Epithelial cell of alveolus of lung (primary cell): ENCODE results near the gene MFAP1. TPM values are rescaled to one million over a fixed set of nuclear protein-coding genes. Genes with fewer than 3 reads are reported as not detected.

Experiments used
- total RNA-seq: library from RNA; depleted of rRNA; stranded (reverse); fragments of >200 nt; gene quantifications from 2 replicates; pipeline ENCODE4 v1.2.1, GENCODE V29; 2015

MFAP1 gene
- 21.1 and 27.1 TPM in 2 replicates for total RNA-seq

GRCh38 chr15:43824302-43825246 is at the start of gene MFAP1:
TSS of gene MFAP1 (minus strand) at chr15:43824690. CDS start at chr15:43824569, 121 bp downstream.

GRCh38 chr15:43826508-43827341 is 2.2 kb upstream of the MFAP1 start, which contains the start of gene WDR76:
TSS of gene WDR76 (plus strand) at chr15:43827002. CDS start at chr15:43827033, 31 bp downstream.

GRCh38 chr15:43800286-43801141 is 24.0 kb downstream of the MFAP1 start, which contains the start of gene HYPK:
TSS of gene HYPK (plus strand) at chr15:43800599. CDS start at chr15:43800623, 24 bp downstream.

GRCh38 chr15:43799945-43800285 is 24.6 kb downstream of the MFAP1 start, which contains the start of gene SERINC4:
TSS of gene SERINC4 (minus strand) at chr15:43800220. CDS start at chr15:43799986, 234 bp downstream.

GRCh38 chr15:43791993-43792760 is 32.3 kb downstream of the MFAP1 start, which contains the start of gene SERF2:
TSS of gene SERF2 (plus strand) at chr15:43792320. CDS start at chr15:43792377, 57 bp downstream.

GRCh38 chr15:43776718-43777266 is 47.7 kb downstream of the MFAP1 start, which contains the start of gene ELL3:
TSS of gene ELL3 (minus strand) at chr15:43776966. CDS start at chr15:43776901, 65 bp downstream.

Other genes with a start within 250 kb of the MFAP1 start
- gene PPIP5K1, start 234.5 kb downstream of the MFAP1 start, total RNA-seq: 4.5 and 6.9 TPM in 2 replicates
- 1.0 TPM in 1 of 2 replicates, not detected in the other for gene CKMT1B, start 230.7 kb downstream of the MFAP1 start, total RNA-seq
- gene STRC, start 205.9 kb downstream of the MFAP1 start, total RNA-seq: not detected in 2 replicates
- gene CATSPER2, start 175.8 kb downstream of the MFAP1 start, total RNA-seq: 0.65 TPM in 1 of 2 replicates, not detected in the other
- not detected in 2 replicates for gene CKMT1A, start 130.8 kb downstream of the MFAP1 start, total RNA-seq
- gene PDIA3, start 78.3 kb downstream of the MFAP1 start, total RNA-seq: 295 and 351 TPM in 2 replicates
- 3.2 and 3.7 TPM in 2 replicates for gene ELL3, start 47.7 kb downstream of the MFAP1 start, total RNA-seq
- gene SERF2, start 32.4 kb downstream of the MFAP1 start, total RNA-seq: 1,226 and 1,940 TPM in 2 replicates
- gene SERINC4, start 24.5 kb downstream of the MFAP1 start, total RNA-seq: not detected in 2 replicates
- 8.0 and 20.6 TPM in 2 replicates for gene HYPK, start 24.1 kb downstream of the MFAP1 start, total RNA-seq
- gene WDR76, start 2.3 kb upstream of the MFAP1 start, total RNA-seq: 5.6 and 15.8 TPM in 2 replicates